Measurements from ENCODE around the gene VTN.

Gene VTN

GRCh38 chr17:28368915-28369683 lies 1.0 kb downstream of the VTN start:
- DNase-seq (ENCODE audit: low read depth in 2 of 2): no peak

- DNase-seq (ENCODE audit: low read depth in 2 of 2): no peak
These were observed 1.7 kb downstream of the VTN start for GRCh38 chr17:28368306-28368831.

- DNase-seq (ENCODE audit: low read depth in 2 of 2): no peak
These were observed 2.3 kb downstream of the VTN start for GRCh38 chr17:28367641-28368305.

GRCh38 chr17:28366605-28367004 lies 3.5 kb downstream of the VTN start:
- no peak for DNase-seq (ENCODE audit: low read depth in 2 of 2)

- no peak for DNase-seq (ENCODE audit: low read depth in 2 of 2)
These were observed 4.6 kb downstream of the VTN start for GRCh38 chr17:28365487-28365886.

- no peak for DNase-seq (ENCODE audit: low read depth in 2 of 2)
These were observed 5.3 kb downstream of the VTN start, which contains the start of gene SEBOX for GRCh38 chr17:28364665-28365363. Gene SEBOX, minus strand, starts transcription at chr17:28365199. Its CDS starts 48 bp downstream, at chr17:28365151.

GRCh38 chr17:28363776-28364650 lies 6.1 kb downstream of the VTN start:
- no peak for DNase-seq (ENCODE audit: low read depth in 2 of 2)

- no peak for DNase-seq (ENCODE audit: low read depth in 2 of 2)
These were observed 6.9 kb downstream of the VTN start for GRCh38 chr17:28363186-28363585.

- DNase-seq (ENCODE audit: low read depth in 2 of 2): no peak
These were observed 12.3 kb downstream of the VTN start for GRCh38 chr17:28357901-28358197.

GRCh38 chr17:28357061-28357900 lies 12.8 kb downstream of the VTN start, which contains the start of gene POLDIP2:
Gene POLDIP2, minus strand, starts transcription at chr17:28357527. Its CDS starts 79 bp downstream, at chr17:28357448.
- peak; percentile 91 to 93 for DNase-seq (ENCODE audit: low read depth in 2 of 2)

GRCh38 chr17:28350271-28350670 lies 19.8 kb downstream of the VTN start:
- DNase-seq (ENCODE audit: low read depth in 2 of 2): no peak

- DNase-seq (ENCODE audit: low read depth in 2 of 2): no peak
These were observed 21.1 kb downstream of the VTN start for GRCh38 chr17:28348979-28349378.

- DNase-seq (ENCODE audit: low read depth in 2 of 2): no peak
These were observed 22.7 kb downstream of the VTN start for GRCh38 chr17:28347261-28347891.

- DNase-seq (ENCODE audit: low read depth in 2 of 2): no peak
These were observed 23.3 kb downstream of the VTN start for GRCh38 chr17:28346746-28347246.

- no peak for DNase-seq (ENCODE audit: low read depth in 2 of 2)
These were observed 23.9 kb downstream of the VTN start for GRCh38 chr17:28346199-28346580.

GRCh38 chr17:28345419-28346198 lies 24.5 kb downstream of the VTN start:
- no peak for DNase-seq (ENCODE audit: low read depth in 2 of 2)

GRCh38 chr17:28344435-28344901 lies 25.6 kb downstream of the VTN start:
- DNase-seq (ENCODE audit: low read depth in 2 of 2): no peak

GRCh38 chr17:28344011-28344410 lies 26.1 kb downstream of the VTN start:
- DNase-seq (ENCODE audit: low read depth in 2 of 2): no peak

GRCh38 chr17:28343491-28343932 lies 26.6 kb downstream of the VTN start:
- no peak for DNase-seq (ENCODE audit: low read depth in 2 of 2)

Data from activated CD4-positive, alpha-beta T cell treated with anti-CD3 and anti-CD28 coated beads for 24 hours (primary cell).